CD4-positive, alpha-beta T cell (primary cell): ENCODE data around the gene ANKRD37. TPM values are rescaled to one million over a fixed set of nuclear protein-coding genes. Genes with fewer than 3 reads are reported as not detected.

ENCODE experiments used
- ATAC-seq: fragments of 200-7000 bp; cut with Tn5 transposase; one replicate; pipeline ENCODE4 v1.10.0; 2022; ENCODE audit warnings: mild to moderate bottlenecking; ENCODE audit not compliant: poor library complexity
- CTCF ChIA-PET: fragments of 350-600 bp; sonication (Branson Sonifier 250); formaldehyde crosslinking; loops from one replicate; lab custom pipeline; 2021; ENCODE audit warnings: antibody characterized with exemption, inconsistent platforms; lab: Charles Lee
- POLR2A ChIA-PET: fragments of 350-600 bp; sonication (Branson Sonifier 250); formaldehyde crosslinking; loops from one replicate; lab custom pipeline; 2021; ENCODE audit warnings: antibody characterized with exemption, inconsistent platforms; lab: Charles Lee
- DNase-seq, 14 experiments: peaks; one replicate each; pipeline ENCODE4 v3.0.0-alpha.2; 2013 to 2020; ENCODE audit warnings: mixed read lengths in 2 of 14
- H3K27ac ChIP-seq, 2 donors: one replicate each; pipeline versions ENCODE4 v1.5.1 to v1.7.0; 2013; ENCODE audit warnings: low read length in 2 of 2, low read depth in 1 of 2, mild to moderate bottlenecking in 1 of 2
- H3K27me3 ChIP-seq, 2 experiments: 1 replicate in 1 of 2; 2 replicates in 1 of 2; pipeline versions ENCODE4 v1.6.1 to v1.7.0; 2013; ENCODE audit warnings: low read length in 2 of 2, control low read depth in 1 of 2, mild to moderate bottlenecking in 1 of 2, moderate library complexity in 1 of 2; ENCODE audit not compliant: insufficient read depth in 2 of 2, control insufficient read depth in 1 of 2
- H3K36me3 ChIP-seq: one replicate; pipeline ENCODE4 v1.6.1; 2013; ENCODE audit warnings: low read length, control low read depth; ENCODE audit not compliant: insufficient read depth
- H3K4me1 ChIP-seq: one replicate; pipeline ENCODE4 v1.6.1; 2013; ENCODE audit warnings: low read length, control low read depth; ENCODE audit not compliant: insufficient read depth
- H3K4me3 ChIP-seq: one replicate; pipeline ENCODE4 v1.5.1; 2013; ENCODE audit warnings: mild to moderate bottlenecking, low read length, moderate library complexity
- H3K9me3 ChIP-seq, 2 experiments: 1 replicate in 1 of 2; 2 replicates in 1 of 2; pipeline versions ENCODE4 v1.6.1 to v1.7.0; 2013; ENCODE audit warnings: low read length in 2 of 2, mild to moderate bottlenecking in 2 of 2, control low read depth in 1 of 2, moderate library complexity in 1 of 2; ENCODE audit not compliant: control insufficient read depth in 1 of 2, insufficient read depth in 1 of 2
- H3K27ac Mint-ChIP-seq: one replicate; pipeline ENCODE4 v1.8.0; 2020; ENCODE audit warnings: mixed read lengths
- H3K27me3 Mint-ChIP-seq: one replicate; pipeline ENCODE4 v1.8.0; 2021; ENCODE audit warnings: mixed read lengths
- H3K36me3 Mint-ChIP-seq: one replicate; pipeline ENCODE4 v1.8.0; 2021; ENCODE audit warnings: low read depth, mixed read lengths
- H3K4me1 Mint-ChIP-seq: one replicate; pipeline ENCODE4 v1.8.0; 2021; ENCODE audit warnings: low read depth, mixed read lengths
- H3K4me3 Mint-ChIP-seq: one replicate; pipeline ENCODE4 v1.8.0; 2020; ENCODE audit warnings: mild to moderate bottlenecking, mixed read lengths
- H3K9me3 Mint-ChIP-seq: one replicate; pipeline ENCODE4 v1.8.0; 2020; ENCODE audit warnings: mixed read lengths
- intact Hi-C, 2 experiments: fragments of 100-400 bp; cut with DNase I in 1 of 2; cut with micrococcal nuclease in 1 of 2; formaldehyde crosslinking; loops; one replicate each; pipeline versions ENCODE4 v1.15.1 to v1.9.0; 2023 to 2025; cut with DNase I, micrococcal nuclease
- total RNA-seq, 174 experiments: library from RNA in 2 of 174; stranded (reverse) in 2 of 174; gene quantifications; one replicate each; pipeline ENCODE4 v1.2.3 and lab custom pipeline; 2021 to 2026
- TF ChIP-seq, protein P1 (sequence below): fragments of 200-600 bp; IDR thresholded peaks from one replicate; pipeline ENCODE4 v1.8.0; 2022; ENCODE audit warnings: antibody characterized with exemption, mild to moderate bottlenecking

ANKRD37 gene
- total RNA-seq, 2 experiments from 2014 or later, result 10.3 to 11.6 TPM

- TF ChIP-seq, protein P1, sequence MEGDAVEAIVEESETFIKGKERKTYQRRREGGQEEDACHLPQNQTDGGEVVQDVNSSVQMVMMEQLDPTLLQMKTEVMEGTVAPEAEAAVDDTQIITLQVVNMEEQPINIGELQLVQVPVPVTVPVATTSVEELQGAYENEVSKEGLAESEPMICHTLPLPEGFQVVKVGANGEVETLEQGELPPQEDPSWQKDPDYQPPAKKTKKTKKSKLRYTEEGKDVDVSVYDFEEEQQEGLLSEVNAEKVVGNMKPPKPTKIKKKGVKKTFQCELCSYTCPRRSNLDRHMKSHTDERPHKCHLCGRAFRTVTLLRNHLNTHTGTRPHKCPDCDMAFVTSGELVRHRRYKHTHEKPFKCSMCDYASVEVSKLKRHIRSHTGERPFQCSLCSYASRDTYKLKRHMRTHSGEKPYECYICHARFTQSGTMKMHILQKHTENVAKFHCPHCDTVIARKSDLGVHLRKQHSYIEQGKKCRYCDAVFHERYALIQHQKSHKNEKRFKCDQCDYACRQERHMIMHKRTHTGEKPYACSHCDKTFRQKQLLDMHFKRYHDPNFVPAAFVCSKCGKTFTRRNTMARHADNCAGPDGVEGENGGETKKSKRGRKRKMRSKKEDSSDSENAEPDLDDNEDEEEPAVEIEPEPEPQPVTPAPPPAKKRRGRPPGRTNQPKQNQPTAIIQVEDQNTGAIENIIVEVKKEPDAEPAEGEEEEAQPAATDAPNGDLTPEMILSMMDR, result no peak
- Mint-ChIP-seq H3K9me3 (no peaks in the 10 kb centered on the region), H3K27ac (peak within 1 kb of the TSS; percentile 91), H3K27me3 (peaks cover 6% of the 10 kb centered on the region), H3K4me1 (peaks cover 31% of the 10 kb centered on the region), H3K4me3 (peak within 1 kb of the TSS; percentile 94), H3K36me3 (peaks cover 39% of the 10 kb centered on the region)
- Histone ChIP-seq H3K9me3 (no peaks in the 10 kb centered on the region), H3K4me3 (peak within 1 kb of the TSS; percentile 99), H3K36me3 (peaks cover 15% of the 10 kb centered on the region), H3K27me3 (no peaks in the 10 kb centered on the region), H3K4me1 (peaks cover 18% of the 10 kb centered on the region), H3K27ac (peak within 1 kb of the TSS; percentile 88 to 99)
- DNase-seq, result peak; percentile 78 to 97 (median 88)
- POLR2A ChIA-PET, result interaction anchor here (0.6 to 5.0 kb wide), 16 partner anchors 11 to 951 kb away, joined by 3 to 88 read pairs (median 4); partner anchors contain the start of genes ANKRD37, CASP3, CYP4V2 and IRF2
- intact Hi-C loops, result loop anchor here (1.0 to 10.0 kb wide), 11 partner anchors 27 to 891 kb away; partner anchors contain the start of genes CFAP97 (in 2 of the 2), ACSL1 (in 1 of the 2), ANKRD37 (in 1 of the 2) and CCDC110 (in 1 of the 2)
- ATAC-seq, result peak; percentile 85
- CTCF ChIA-PET, result interaction anchor here (0.6 to 1.9 kb wide), 7 partner anchors 22 to 1981 kb away, joined by 3 to 9 read pairs (median 4); partner anchors contain the start of genes ANKRD37, CCDC110, CDKN2AIP and LRP2BP
These were observed 29.2 kb downstream of the ANKRD37 start, which contains the start of gene UFSP2 for GRCh38 chr4:185425647-185426352. UFSP2 (minus strand) TSS chr4:185425964; CDS start chr4:185425868, 96 bp downstream.

DNA sequence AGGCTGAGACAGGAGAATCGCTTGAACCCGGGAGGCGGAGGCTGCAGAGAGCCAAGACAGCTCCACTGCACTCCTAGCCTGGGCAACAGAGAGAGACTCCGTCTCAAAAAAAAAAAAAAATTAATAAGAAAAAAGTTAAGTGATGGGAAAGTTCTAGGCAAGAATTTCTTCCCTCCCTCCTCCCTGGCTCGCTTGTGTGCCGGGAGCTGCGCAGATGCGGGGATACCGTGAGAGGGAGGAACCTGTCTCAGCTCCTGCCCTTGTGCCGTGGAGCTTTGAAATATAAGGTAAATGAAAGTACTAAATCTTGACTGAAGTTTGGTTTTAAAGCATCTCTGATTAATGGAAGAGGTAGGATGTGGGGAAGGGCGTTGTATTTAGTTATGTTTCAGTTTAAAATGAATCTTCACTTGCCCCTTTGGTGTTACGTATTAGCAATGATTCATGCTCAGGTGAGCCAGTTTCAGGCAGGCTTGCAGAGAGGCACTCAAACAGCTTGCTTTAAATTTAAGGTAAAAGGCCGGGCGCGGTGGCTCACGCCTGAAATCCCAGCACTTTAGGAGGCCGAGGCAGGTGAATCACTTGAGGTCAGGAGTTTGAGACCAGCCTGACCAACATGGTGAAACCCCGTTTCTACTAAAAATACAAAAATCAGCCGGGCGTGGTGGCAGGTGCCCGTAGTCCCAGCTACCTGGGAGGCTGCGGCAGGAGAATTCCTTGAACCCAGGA is 30.5 kb downstream of the ANKRD37 start:
- Histone ChIP-seq H3K27ac (no peak overlapping the region), H3K36me3 (peaks cover 2% of the 10 kb centered on the region), H3K4me3 (no peak overlapping the region), H3K9me3 (no peaks in the 10 kb centered on the region), H3K4me1 (peaks cover 18% of the 10 kb centered on the region), H3K27me3 (no peaks in the 10 kb centered on the region)
- ChIA-PET CTCF (interaction anchor here (1.3 to 1.9 kb wide), 4 partner anchors 31 to 1982 kb away, joined by 3 to 9 read pairs (median 6); partner anchors contain the start of genes ANKRD37, CCDC110, CDKN2AIP and LRP2BP), POLR2A (interaction anchor here (5.0 kb wide), 1 partner anchor 31 kb away, joined by 88 read pairs; the partner anchor contains the start of genes ANKRD37 and LRP2BP)
- H3K36me3 Mint-ChIP-seq, result peaks cover 27% of the 10 kb centered on the region
- H3K9me3 Mint-ChIP-seq, result no peaks in the 10 kb centered on the region
- intact Hi-C loops, result loop anchor here (5.0 to 10.0 kb wide), 8 partner anchors 45 to 892 kb away; partner anchors contain the start of genes CFAP97 (in 2 of the 2), ACSL1 (in 1 of the 2), CCDC110 (in 1 of the 2) and SNX25 (in 1 of the 2)
- DNase-seq (peak in 1 of 14 experiments; percentile 17), ATAC-seq (no peak)
- H3K4me3 Mint-ChIP-seq, result peak overlapping the region; percentile 72
- H3K27me3 Mint-ChIP-seq, result peaks cover 6% of the 10 kb centered on the region
- TF ChIP-seq, protein P1, result no peak
- H3K4me1 Mint-ChIP-seq, result peaks cover 22% of the 10 kb centered on the region
- H3K27ac Mint-ChIP-seq, result peak overlapping the region; percentile 91

- intact Hi-C loops, result loop anchor here (5.0 to 10.0 kb wide), 8 partner anchors 43 to 895 kb away; partner anchors contain the start of genes CFAP97 (in 2 of the 2), ACSL1 (in 1 of the 2), CCDC110 (in 1 of the 2) and SNX25 (in 1 of the 2)
- no peaks in the 10 kb centered on the region for H3K27me3 ChIP-seq
- peaks cover 13% of the 10 kb centered on the region for H3K4me1 ChIP-seq
- POLR2A ChIA-PET, result no interaction called here
- no peak overlapping the region for H3K27ac ChIP-seq
- H3K27ac Mint-ChIP-seq, result no peak overlapping the region
- ATAC-seq (no peak), DNase-seq (no peak)
- CTCF ChIA-PET, result no interaction called here
- peaks cover 16% of the 10 kb centered on the region for H3K36me3 Mint-ChIP-seq
- H3K4me3 Mint-ChIP-seq, result no peak overlapping the region
- H3K36me3 ChIP-seq, result no peaks in the 10 kb centered on the region
- H3K4me1 Mint-ChIP-seq, result peaks cover 7% of the 10 kb centered on the region
- H3K9me3 ChIP-seq, result no peaks in the 10 kb centered on the region
- TF ChIP-seq, protein P1, result no peak
- no peak overlapping the region for H3K4me3 ChIP-seq
- H3K27me3 Mint-ChIP-seq, result peaks cover 6% of the 10 kb centered on the region
- no peaks in the 10 kb centered on the region for H3K9me3 Mint-ChIP-seq
These were observed 33.0 kb downstream of the ANKRD37 start for GRCh38 chr4:185429660-185430059.
